ENCODE data around the gene MRPS2. TPM values are rescaled to one million over a fixed set of nuclear protein-coding genes. Genes with fewer than 3 reads are reported as not detected.

Gene MRPS2
- polyA plus RNA-seq, 1 experiment: 39.9 TPM

DNA sequence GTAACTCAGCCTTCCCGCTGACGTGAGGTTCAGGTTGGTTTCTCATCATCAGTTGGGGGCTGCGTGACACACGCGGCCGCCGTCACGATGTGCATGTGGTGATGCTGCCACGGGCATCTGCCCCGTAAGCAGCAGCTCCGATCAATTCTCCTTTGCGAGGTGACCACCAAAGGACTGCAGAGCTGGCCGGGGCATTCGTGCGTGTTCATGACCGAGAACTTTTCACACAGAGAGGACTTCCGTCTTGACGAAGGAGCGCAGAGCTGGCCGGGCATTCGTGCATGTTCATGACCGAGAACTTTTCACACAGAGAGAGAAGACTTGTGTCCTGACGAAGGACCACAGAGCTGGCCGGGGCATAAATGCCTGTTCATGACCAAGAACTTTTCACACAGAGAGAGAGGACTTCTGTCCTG, 16.9 kb downstream of the MRPS2 start:
- ChIA-PET POLR2A (no interaction called here), CTCF (interaction anchor here (1.2 kb wide), 1 partner anchor 13 kb away, joined by 3 read pairs; no protein-coding TSS in a partner anchor)
- Histone ChIP-seq H3K9me3 (ENCODE audit: control insufficient read depth, insufficient read depth, low read length) (no peaks in the 10 kb centered on the region; the same call in 1 of the 2 replicates), H3K27ac (ENCODE audit: low read depth, low read length) (no peak overlapping the region), H3K27me3 (ENCODE audit: control insufficient read depth, insufficient read depth, low read length) (peaks cover 6% of the 10 kb centered on the region), H3K4me3 (ENCODE audit: low read depth, low read length) (no peak overlapping the region)
- TF ChIP-seq, protein P1, sequence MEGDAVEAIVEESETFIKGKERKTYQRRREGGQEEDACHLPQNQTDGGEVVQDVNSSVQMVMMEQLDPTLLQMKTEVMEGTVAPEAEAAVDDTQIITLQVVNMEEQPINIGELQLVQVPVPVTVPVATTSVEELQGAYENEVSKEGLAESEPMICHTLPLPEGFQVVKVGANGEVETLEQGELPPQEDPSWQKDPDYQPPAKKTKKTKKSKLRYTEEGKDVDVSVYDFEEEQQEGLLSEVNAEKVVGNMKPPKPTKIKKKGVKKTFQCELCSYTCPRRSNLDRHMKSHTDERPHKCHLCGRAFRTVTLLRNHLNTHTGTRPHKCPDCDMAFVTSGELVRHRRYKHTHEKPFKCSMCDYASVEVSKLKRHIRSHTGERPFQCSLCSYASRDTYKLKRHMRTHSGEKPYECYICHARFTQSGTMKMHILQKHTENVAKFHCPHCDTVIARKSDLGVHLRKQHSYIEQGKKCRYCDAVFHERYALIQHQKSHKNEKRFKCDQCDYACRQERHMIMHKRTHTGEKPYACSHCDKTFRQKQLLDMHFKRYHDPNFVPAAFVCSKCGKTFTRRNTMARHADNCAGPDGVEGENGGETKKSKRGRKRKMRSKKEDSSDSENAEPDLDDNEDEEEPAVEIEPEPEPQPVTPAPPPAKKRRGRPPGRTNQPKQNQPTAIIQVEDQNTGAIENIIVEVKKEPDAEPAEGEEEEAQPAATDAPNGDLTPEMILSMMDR (IDR thresholded peaks at IDR 0.05; ENCODE audit: low read depth, low read length): no peak
- no peak for DNase-seq (ENCODE audit: low read depth, low spot score)

DNA sequence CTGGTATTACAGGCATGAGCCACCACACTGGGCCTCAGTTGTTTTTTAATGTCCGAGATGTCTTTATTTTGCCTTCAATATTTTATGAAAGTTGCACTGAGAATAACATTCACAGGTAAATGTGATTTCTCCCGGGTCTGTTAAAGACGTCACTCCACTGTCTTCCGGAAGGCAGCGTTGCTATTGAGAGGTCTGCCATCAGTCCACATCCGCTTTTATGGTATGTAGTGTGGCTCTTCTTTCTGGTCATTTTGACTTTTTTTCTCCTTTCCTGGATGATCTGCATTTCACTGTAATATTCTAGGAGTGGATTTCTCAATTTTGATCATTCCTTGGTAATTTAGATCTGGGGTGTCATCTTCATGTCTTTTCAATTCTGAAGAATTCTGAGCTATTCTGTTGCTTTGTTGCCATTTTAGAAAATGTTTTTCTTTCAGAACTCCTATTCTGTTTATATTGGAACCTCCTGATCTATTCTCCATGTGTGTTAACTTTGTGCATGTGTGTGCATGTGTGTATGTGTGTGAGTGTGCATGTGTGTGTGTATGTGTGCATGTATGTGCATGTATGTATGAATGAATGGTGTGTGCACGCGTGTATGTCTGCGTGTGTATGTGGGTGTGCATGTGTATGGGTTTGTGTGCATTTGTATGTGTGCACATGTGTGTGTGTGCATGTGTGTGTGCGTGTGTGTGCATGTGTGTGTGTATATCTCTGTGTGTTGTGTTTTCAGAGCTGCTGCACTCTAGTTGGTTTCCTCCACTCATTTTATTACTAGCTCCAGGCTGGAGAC, 18.9 kb downstream of the MRPS2 start:
- Histone ChIP-seq H3K27ac (ENCODE audit: low read depth, low read length) (no peak overlapping the region), H3K4me3 (ENCODE audit: low read depth, low read length) (no peak overlapping the region), H3K27me3 (ENCODE audit: control insufficient read depth, insufficient read depth, low read length) (peaks cover 6% of the 10 kb centered on the region), H3K9me3 (ENCODE audit: control insufficient read depth, insufficient read depth, low read length) (no peaks in the 10 kb centered on the region; the same call in 1 of the 2 replicates)
- DNase-seq (ENCODE audit: low read depth, low spot score): no peak
- CTCF ChIA-PET: no interaction called here
- POLR2A ChIA-PET: no interaction called here
- TF ChIP-seq, protein P1 (IDR thresholded peaks at IDR 0.05; ENCODE audit: low read depth, low read length): no peak

DNA sequence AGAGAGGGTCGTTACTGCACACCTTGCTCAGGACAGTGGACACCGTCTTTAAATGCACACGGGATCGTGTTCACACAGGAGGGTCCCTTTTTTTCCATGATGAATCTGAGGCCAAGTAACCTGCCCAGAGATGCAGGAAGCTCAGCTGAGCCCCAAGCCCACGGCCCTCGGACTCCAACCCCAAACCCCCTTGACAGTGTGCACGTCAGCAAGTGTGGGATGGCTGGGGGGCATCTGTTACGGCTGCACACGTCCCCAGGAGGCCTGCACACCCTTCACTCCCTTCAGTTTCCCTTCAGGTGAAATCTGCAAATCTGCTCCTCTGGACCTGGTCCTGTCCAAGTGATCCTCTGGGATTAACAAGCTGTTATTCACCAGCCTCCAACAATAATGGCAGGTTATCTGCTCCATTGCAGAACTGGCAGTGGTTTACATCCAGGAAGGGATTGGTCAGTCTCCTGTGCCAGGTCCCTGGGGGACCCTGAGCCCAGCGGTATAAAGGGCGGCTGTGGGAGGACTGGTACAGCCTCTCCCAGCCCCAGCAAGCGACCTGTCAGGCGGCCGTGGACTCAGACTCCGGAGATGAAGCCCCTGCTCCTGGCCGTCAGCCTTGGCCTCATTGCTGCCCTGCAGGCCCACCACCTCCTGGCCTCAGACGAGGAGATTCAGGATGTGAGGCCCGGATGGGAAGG, 20.6 kb downstream of the MRPS2 start, which contains the start of gene LCN1:
Gene LCN1 (plus strand): TSS at position 525 of the 692 bp plus-strand sequence. CDS start 58 bp downstream, at position 583.
- Histone ChIP-seq H3K27me3 (ENCODE audit: control insufficient read depth, insufficient read depth, low read length) (peaks cover 6% of the 10 kb centered on the region), H3K4me3 (ENCODE audit: low read depth, low read length) (no peak within 1 kb of the TSS), H3K9me3 (ENCODE audit: control insufficient read depth, insufficient read depth, low read length) (no peaks in the 10 kb centered on the region), H3K27ac (ENCODE audit: low read depth, low read length) (no peak within 1 kb of the TSS)
- no peak for DNase-seq (ENCODE audit: low read depth, low spot score)
- CTCF ChIA-PET: no interaction called here
- TF ChIP-seq, protein P1 (IDR thresholded peaks at IDR 0.05; ENCODE audit: low read depth, low read length): no peak
- POLR2A ChIA-PET: no interaction called here

DNA sequence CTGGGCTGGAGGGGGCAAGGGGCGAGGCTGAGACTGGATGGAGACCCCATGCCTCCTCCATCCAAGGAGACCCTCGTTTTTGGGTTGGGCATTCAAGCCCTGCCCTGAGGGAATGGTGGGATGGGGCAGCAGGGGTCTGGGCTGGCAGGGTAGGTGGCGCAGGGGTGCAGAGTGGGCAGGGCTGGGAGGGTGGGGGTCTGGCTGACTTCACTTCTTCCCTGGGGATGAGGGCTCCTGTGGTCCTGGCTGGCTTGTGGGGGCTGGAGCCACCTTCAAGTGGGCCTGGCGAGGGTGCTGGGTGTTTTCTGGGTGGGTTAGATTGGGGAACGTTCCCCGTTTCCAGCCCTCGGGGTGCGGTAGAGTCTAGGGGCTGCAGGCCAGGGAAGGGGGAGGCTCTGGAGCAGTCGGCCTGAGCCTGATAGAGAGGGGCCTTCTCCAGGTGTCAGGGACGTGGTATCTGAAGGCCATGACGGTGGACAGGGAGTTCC, 21.2 kb downstream of the MRPS2 start:
- no peak for DNase-seq (ENCODE audit: low read depth, low spot score)
- H3K9me3 ChIP-seq (ENCODE audit: control insufficient read depth, insufficient read depth, low read length): no peaks in the 10 kb centered on the region
- H3K27me3 ChIP-seq (ENCODE audit: control insufficient read depth, insufficient read depth, low read length): peaks cover 6% of the 10 kb centered on the region
- TF ChIP-seq, protein P1 (IDR thresholded peaks at IDR 0.05; ENCODE audit: low read depth, low read length): no peak
- H3K4me3 ChIP-seq (ENCODE audit: low read depth, low read length): no peak overlapping the region
- CTCF ChIA-PET: no interaction called here
- no peak overlapping the region for H3K27ac ChIP-seq (ENCODE audit: low read depth, low read length)
- POLR2A ChIA-PET: no interaction called here
